ENCODE measurements around the gene ADAM8.
"Not testable (repeated sequence)": the region's sequence is repeated elsewhere in the genome, so short reads cannot be mapped to it uniquely, and the experiment has no call there.

ADAM8 gene

DNA sequence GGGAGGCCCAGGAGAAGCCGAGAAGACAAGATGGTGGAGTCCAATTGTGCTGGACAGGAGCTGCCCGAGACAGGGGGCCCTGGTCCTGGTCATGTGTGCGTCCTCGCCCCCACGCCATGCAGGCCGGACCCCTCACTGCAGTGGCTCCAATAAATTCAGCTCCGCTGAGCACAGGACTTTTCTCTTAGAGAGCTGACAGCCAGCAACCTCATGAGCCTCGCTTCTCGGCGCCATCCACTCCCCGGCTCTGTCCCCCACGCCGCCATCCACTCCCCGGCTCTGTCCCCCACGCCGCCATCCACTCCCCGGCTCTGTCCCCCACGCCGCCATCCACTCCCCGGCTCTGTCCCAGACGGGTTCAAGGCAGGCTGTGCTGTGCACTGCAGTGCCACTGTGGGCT lies 49.4 kb downstream of the ADAM8 start:
- no peak for DNase-seq
- Mint-ChIP-seq H3K27ac (no peak overlapping the region), H3K4me3 (no peak overlapping the region), H3K9me3 (peaks cover 5% of the 10 kb centered on the region), H3K4me1 (peaks cover 69% of the 10 kb centered on the region), H3K36me3 (ENCODE audit: low read depth) (no peaks in the 10 kb centered on the region), H3K27me3 (ENCODE audit: low read depth, poor library complexity) (peaks cover 73% of the 10 kb centered on the region)
- TF ChIP-seq, protein P1, sequence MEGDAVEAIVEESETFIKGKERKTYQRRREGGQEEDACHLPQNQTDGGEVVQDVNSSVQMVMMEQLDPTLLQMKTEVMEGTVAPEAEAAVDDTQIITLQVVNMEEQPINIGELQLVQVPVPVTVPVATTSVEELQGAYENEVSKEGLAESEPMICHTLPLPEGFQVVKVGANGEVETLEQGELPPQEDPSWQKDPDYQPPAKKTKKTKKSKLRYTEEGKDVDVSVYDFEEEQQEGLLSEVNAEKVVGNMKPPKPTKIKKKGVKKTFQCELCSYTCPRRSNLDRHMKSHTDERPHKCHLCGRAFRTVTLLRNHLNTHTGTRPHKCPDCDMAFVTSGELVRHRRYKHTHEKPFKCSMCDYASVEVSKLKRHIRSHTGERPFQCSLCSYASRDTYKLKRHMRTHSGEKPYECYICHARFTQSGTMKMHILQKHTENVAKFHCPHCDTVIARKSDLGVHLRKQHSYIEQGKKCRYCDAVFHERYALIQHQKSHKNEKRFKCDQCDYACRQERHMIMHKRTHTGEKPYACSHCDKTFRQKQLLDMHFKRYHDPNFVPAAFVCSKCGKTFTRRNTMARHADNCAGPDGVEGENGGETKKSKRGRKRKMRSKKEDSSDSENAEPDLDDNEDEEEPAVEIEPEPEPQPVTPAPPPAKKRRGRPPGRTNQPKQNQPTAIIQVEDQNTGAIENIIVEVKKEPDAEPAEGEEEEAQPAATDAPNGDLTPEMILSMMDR (IDR thresholded peaks at IDR 0.05) = no peak

GRCh38 chr10:133226251-133226808 lies 50.3 kb downstream of the ADAM8 start:
- Mint-ChIP-seq H3K4me3 (peak overlapping the region; percentile 60), H3K4me1 (peaks cover 65% of the 10 kb centered on the region), H3K27me3 (ENCODE audit: low read depth, poor library complexity) (peaks cover 72% of the 10 kb centered on the region), H3K36me3 (ENCODE audit: low read depth) (no peaks in the 10 kb centered on the region), H3K27ac (peak overlapping the region; percentile 93), H3K9me3 (peaks cover 5% of the 10 kb centered on the region)
- TF ChIP-seq, protein P1 (IDR thresholded peaks at IDR 0.05) = no peak
- DNase-seq = no peak

DNA sequence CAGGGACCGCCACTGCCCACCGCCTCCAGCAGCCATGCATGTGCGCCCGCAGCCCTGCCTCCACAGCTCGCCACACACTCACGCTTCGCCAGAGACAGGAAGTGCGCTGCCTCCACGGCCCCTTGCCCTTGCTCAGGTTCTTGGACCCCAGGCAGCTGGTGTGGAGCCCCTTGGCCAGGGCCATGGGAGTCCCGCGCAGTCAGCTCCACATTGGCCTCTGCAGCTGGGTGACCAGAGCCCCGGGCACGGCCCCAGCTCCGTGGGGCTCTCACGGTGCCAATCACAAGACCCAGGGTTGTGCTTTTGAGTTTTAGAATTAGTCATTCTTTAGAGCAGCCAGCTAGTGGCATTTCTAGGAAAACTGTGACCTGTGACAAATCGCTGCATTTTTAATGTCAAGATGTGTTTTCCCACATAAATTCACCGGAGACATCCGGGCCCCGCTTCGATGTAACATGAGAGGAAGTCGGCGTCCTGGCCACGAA lies 50.9 kb downstream of the ADAM8 start:
- Mint-ChIP-seq H3K4me3 (peak overlapping the region; percentile 60), H3K27ac (peak overlapping the region; percentile 93), H3K27me3 (ENCODE audit: low read depth, poor library complexity) (peaks cover 73% of the 10 kb centered on the region), H3K9me3 (peaks cover 5% of the 10 kb centered on the region), H3K4me1 (peaks cover 69% of the 10 kb centered on the region), H3K36me3 (ENCODE audit: low read depth) (no peaks in the 10 kb centered on the region)
- DNase-seq = no peak
- TF ChIP-seq, protein P1 (IDR thresholded peaks at IDR 0.05) = no peak

DNA sequence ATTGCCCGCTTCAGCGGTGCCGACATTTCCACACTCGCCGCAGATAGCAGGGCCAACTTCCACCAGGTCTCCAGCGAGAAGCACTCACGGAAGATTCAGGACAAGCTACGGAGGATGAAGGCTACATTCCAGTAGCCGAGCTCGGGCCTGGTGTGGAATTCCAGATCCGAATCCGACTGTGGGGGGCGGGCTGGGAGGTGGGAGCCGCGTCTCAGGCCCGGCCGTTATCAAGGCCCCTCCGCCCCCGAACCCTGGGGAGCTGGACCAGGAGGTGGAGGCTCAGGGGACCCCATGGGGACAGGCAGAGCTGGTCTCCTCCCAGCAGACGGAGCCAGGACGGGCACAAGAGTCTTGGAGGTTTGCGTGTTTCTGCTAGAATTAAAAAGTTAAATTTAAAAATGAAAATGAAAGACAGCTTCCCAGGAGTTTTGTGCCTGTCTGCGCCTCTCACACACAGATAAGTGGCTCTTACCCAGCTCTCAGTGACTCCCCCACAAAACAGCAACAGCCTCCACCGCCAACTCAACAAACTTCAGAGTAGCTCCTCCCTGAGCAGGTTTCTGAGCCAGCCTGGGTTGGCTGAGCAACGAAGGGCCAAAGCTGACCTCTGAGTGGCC lies 51.8 kb downstream of the ADAM8 start:
- H3K36me3 Mint-ChIP-seq (ENCODE audit: low read depth) = no peaks in the 10 kb centered on the region
- H3K27ac Mint-ChIP-seq = peak overlapping the region; percentile 83
- H3K9me3 Mint-ChIP-seq = peaks cover 5% of the 10 kb centered on the region
- DNase-seq = no peak
- H3K4me3 Mint-ChIP-seq = peak overlapping the region; percentile 58
- H3K4me1 Mint-ChIP-seq = peaks cover 71% of the 10 kb centered on the region
- H3K27me3 Mint-ChIP-seq (ENCODE audit: low read depth, poor library complexity) = peaks cover 72% of the 10 kb centered on the region
- TF ChIP-seq, protein P1 (IDR thresholded peaks at IDR 0.05) = no peak

DNA sequence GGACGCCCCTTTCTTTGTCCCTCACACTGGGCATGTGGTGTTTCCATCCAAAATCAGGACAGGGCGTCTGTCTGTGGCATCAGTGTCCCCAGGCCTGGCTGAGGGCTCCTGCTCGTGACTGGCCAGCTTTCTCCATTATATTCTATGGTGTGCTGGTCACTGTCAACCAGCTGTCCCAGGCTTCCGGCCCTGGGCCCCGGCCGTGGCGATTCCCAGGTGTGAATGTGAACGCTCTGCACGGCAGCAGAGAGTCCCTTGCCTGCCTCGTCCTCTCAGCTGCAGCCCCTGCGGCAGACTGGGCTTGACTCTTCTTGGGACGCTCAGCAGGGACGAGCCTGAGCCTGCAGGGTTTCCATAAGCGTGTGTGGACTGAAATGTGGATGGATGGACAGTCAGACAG lies 52.6 kb downstream of the ADAM8 start:
- Mint-ChIP-seq H3K36me3 (ENCODE audit: low read depth) (no peaks in the 10 kb centered on the region), H3K27me3 (ENCODE audit: low read depth, poor library complexity) (peaks cover 72% of the 10 kb centered on the region), H3K27ac (peak overlapping the region; percentile 83), H3K9me3 (peaks cover 2% of the 10 kb centered on the region), H3K4me3 (peak overlapping the region; percentile 57), H3K4me1 (peaks cover 66% of the 10 kb centered on the region)
- TF ChIP-seq, protein P1 (IDR thresholded peaks at IDR 0.05) = no peak
- DNase-seq = no peak

GRCh38 chr10:133221756-133222155 lies 54.9 kb downstream of the ADAM8 start:
- H3K4me1 Mint-ChIP-seq = peaks cover 48% of the 10 kb centered on the region
- not testable (repeated sequence) for H3K27ac Mint-ChIP-seq; H3K4me3 Mint-ChIP-seq; H3K36me3 Mint-ChIP-seq (ENCODE audit: low read depth); DNase-seq; H3K9me3 Mint-ChIP-seq
- peaks cover 63% of the 10 kb centered on the region for H3K27me3 Mint-ChIP-seq (ENCODE audit: low read depth, poor library complexity)
